ENCODE results near the gene EPB42.

Gene EPB42

GRCh38 chr15:43165801-43166325, 55.0 kb downstream of the EPB42 start:
- no peak overlapping the region for H3K4ac ChIP-seq (ENCODE audit: low read length)
- H4K8ac ChIP-seq (ENCODE audit: low read depth, low read length), result no peak overlapping the region
- H2BK15ac ChIP-seq (ENCODE audit: low read length), result no peak overlapping the region
- H3K14ac ChIP-seq (ENCODE audit: low read length), result no peak overlapping the region
- no peak overlapping the region for H3K18ac ChIP-seq (ENCODE audit: low read length)
- no peak overlapping the region for H3K4me3 ChIP-seq (ENCODE audit: low read length in 2 of 2)
- H2BK120ac ChIP-seq (ENCODE audit: low read depth, low read length), result no peak overlapping the region
- no peak overlapping the region for H2AK5ac ChIP-seq (ENCODE audit: low read depth, low read length)
- H3K27ac ChIP-seq (replicated peaks; ENCODE audit: low read length), result no peak overlapping the region
- no peaks in the 10 kb centered on the region for H3K4me1 ChIP-seq (ENCODE audit: control insufficient read depth in 2 of 2, insufficient read depth in 1 of 2, low read depth in 1 of 2, low read length in 2 of 2)
- H3K9ac ChIP-seq (ENCODE audit: low read depth, low read length, poor library complexity), result no peak overlapping the region
- no CpG with 5 or more reads among the region's 2 CpGs for WGBS, 2 donors (ENCODE audit: extremely low coverage in 2 of 2, insufficient read length in 2 of 2, insufficient replicate concordance in 1 of 2)
- H2BK5ac ChIP-seq (ENCODE audit: low read length), result no peak overlapping the region
- H3K4me2 ChIP-seq (ENCODE audit: insufficient read depth, low read length, poor library complexity, severe bottlenecking), result no peak overlapping the region
- peaks cover 0 to 3% of the 10 kb centered on the region in 2 donors for H3K9me3 ChIP-seq (replicated peaks in 1 of 2; ENCODE audit: control insufficient read depth in 2 of 2, insufficient read depth in 1 of 2, low read depth in 1 of 2, low read length in 2 of 2)
- no peak for DNase-seq (ENCODE audit: low spot score)
- no peak overlapping the region for H2AFZ ChIP-seq (ENCODE audit: low read length)
- H3K27me3 ChIP-seq (ENCODE audit: control insufficient read depth in 3 of 3, insufficient read depth in 3 of 3, low read depth in 1 of 3, low read length in 3 of 3), result no peaks in the 10 kb centered on the region
- no peak overlapping the region for H2BK12ac ChIP-seq (ENCODE audit: low read length)
- H3K23ac ChIP-seq (ENCODE audit: low read depth, low read length, poor library complexity), result no peak overlapping the region
- H3K79me1 ChIP-seq (ENCODE audit: low read depth, low read length), result no peaks in the 10 kb centered on the region
- H3K36me3 ChIP-seq (replicated peaks in 1 of 2; ENCODE audit: control insufficient read depth in 2 of 2, insufficient read depth in 2 of 2, low read length in 2 of 2), result peaks cover 0 to 54% of the 10 kb centered on the region in 2 donors
- no peak overlapping the region for H4K91ac ChIP-seq (ENCODE audit: low read depth, low read length, poor library complexity)

GRCh38 chr15:43153269-43153668, 67.5 kb downstream of the EPB42 start:
- no peak overlapping the region for H4K8ac ChIP-seq (ENCODE audit: low read depth, low read length)
- H2BK120ac ChIP-seq (ENCODE audit: low read depth, low read length), result no peak overlapping the region
- no peak overlapping the region for H2BK5ac ChIP-seq (ENCODE audit: low read length)
- H4K91ac ChIP-seq (ENCODE audit: low read depth, low read length, poor library complexity), result no peak overlapping the region
- H2AK5ac ChIP-seq (ENCODE audit: low read depth, low read length), result no peak overlapping the region
- no peak overlapping the region for H3K27ac ChIP-seq (replicated peaks; ENCODE audit: low read length)
- no peaks in the 10 kb centered on the region for H3K79me1 ChIP-seq (ENCODE audit: low read depth, low read length)
- H3K36me3 ChIP-seq (replicated peaks in 1 of 2; ENCODE audit: control insufficient read depth in 2 of 2, insufficient read depth in 2 of 2, low read length in 2 of 2), result peaks cover 2 to 78% of the 10 kb centered on the region in 2 donors
- H3K9ac ChIP-seq (ENCODE audit: low read depth, low read length, poor library complexity), result no peak overlapping the region
- no peak overlapping the region for H3K23ac ChIP-seq (ENCODE audit: low read depth, low read length, poor library complexity)
- H3K4me2 ChIP-seq (ENCODE audit: insufficient read depth, low read length, poor library complexity, severe bottlenecking), result no peak overlapping the region
- no peak overlapping the region for H2BK12ac ChIP-seq (ENCODE audit: low read length)
- no peak for DNase-seq (ENCODE audit: low spot score)
- H3K9me3 ChIP-seq (replicated peaks in 1 of 2; ENCODE audit: control insufficient read depth in 2 of 2, insufficient read depth in 1 of 2, low read depth in 1 of 2, low read length in 2 of 2), result no peaks in the 10 kb centered on the region
- H2AFZ ChIP-seq (ENCODE audit: low read length), result no peak overlapping the region
- no peaks in the 10 kb centered on the region for H3K4me1 ChIP-seq (ENCODE audit: control insufficient read depth in 2 of 2, insufficient read depth in 1 of 2, low read depth in 1 of 2, low read length in 2 of 2)
- H3K27me3 ChIP-seq (ENCODE audit: control insufficient read depth in 3 of 3, insufficient read depth in 3 of 3, low read depth in 1 of 3, low read length in 3 of 3), result no peaks in the 10 kb centered on the region
- H2BK15ac ChIP-seq (ENCODE audit: low read length), result no peak overlapping the region
- no peak overlapping the region for H3K18ac ChIP-seq (ENCODE audit: low read length)
- H3K4ac ChIP-seq (ENCODE audit: low read length), result no peak overlapping the region
- H3K14ac ChIP-seq (ENCODE audit: low read length), result no peak overlapping the region
- no peak overlapping the region for H3K4me3 ChIP-seq (ENCODE audit: low read length in 2 of 2)

GRCh38 chr15:43151688-43152087, 69.1 kb downstream of the EPB42 start:
- Histone ChIP-seq H3K14ac (ENCODE audit: low read length) (no peak overlapping the region), H3K23ac (ENCODE audit: low read depth, low read length, poor library complexity) (no peak overlapping the region), H2BK15ac (ENCODE audit: low read length) (no peak overlapping the region), H3K4me3 (ENCODE audit: low read length in 2 of 2) (no peak overlapping the region), H2BK120ac (ENCODE audit: low read depth, low read length) (no peak overlapping the region), H3K4ac (ENCODE audit: low read length) (no peak overlapping the region), H3K27me3 (ENCODE audit: control insufficient read depth in 3 of 3, insufficient read depth in 3 of 3, low read depth in 1 of 3, low read length in 3 of 3) (no peaks in the 10 kb centered on the region), H3K18ac (ENCODE audit: low read length) (no peak overlapping the region), H3K9ac (ENCODE audit: low read depth, low read length, poor library complexity) (no peak overlapping the region), H3K9me3 (replicated peaks in 1 of 2; ENCODE audit: control insufficient read depth in 2 of 2, insufficient read depth in 1 of 2, low read depth in 1 of 2, low read length in 2 of 2) (no peaks in the 10 kb centered on the region), H2AFZ (ENCODE audit: low read length) (no peak overlapping the region), H3K4me1 (ENCODE audit: control insufficient read depth in 2 of 2, insufficient read depth in 1 of 2, low read depth in 1 of 2, low read length in 2 of 2) (no peaks in the 10 kb centered on the region), H4K91ac (ENCODE audit: low read depth, low read length, poor library complexity) (no peak overlapping the region), H2BK5ac (ENCODE audit: low read length) (no peak overlapping the region), H2AK5ac (ENCODE audit: low read depth, low read length) (no peak overlapping the region), H3K27ac (replicated peaks; ENCODE audit: low read length) (no peak overlapping the region), H3K36me3 (replicated peaks in 1 of 2; ENCODE audit: control insufficient read depth in 2 of 2, insufficient read depth in 2 of 2, low read length in 2 of 2) (peaks cover 2 to 83% of the 10 kb centered on the region in 2 donors), H3K4me2 (ENCODE audit: insufficient read depth, low read length, poor library complexity, severe bottlenecking) (no peak overlapping the region), H3K79me1 (ENCODE audit: low read depth, low read length) (no peaks in the 10 kb centered on the region), H2BK12ac (ENCODE audit: low read length) (no peak overlapping the region), H4K8ac (ENCODE audit: low read depth, low read length) (no peak overlapping the region)
- DNase-seq (ENCODE audit: low spot score), result no peak
- no CpG with 5 or more reads among the region's 2 CpGs for WGBS, 2 donors (ENCODE audit: extremely low coverage in 2 of 2, insufficient read length in 2 of 2, insufficient replicate concordance in 1 of 2)

- Histone ChIP-seq H3K27ac (replicated peaks; ENCODE audit: low read length) (no peak overlapping the region), H2AFZ (ENCODE audit: low read length) (no peak overlapping the region), H4K8ac (ENCODE audit: low read depth, low read length) (no peak overlapping the region), H3K4me3 (ENCODE audit: low read length in 2 of 2) (no peak overlapping the region), H3K79me1 (ENCODE audit: low read depth, low read length) (no peaks in the 10 kb centered on the region), H3K23ac (ENCODE audit: low read depth, low read length, poor library complexity) (no peak overlapping the region), H3K9me3 (replicated peaks in 1 of 2; ENCODE audit: control insufficient read depth in 2 of 2, insufficient read depth in 1 of 2, low read depth in 1 of 2, low read length in 2 of 2) (no peaks in the 10 kb centered on the region), H3K4me2 (ENCODE audit: insufficient read depth, low read length, poor library complexity, severe bottlenecking) (no peak overlapping the region), H3K36me3 (replicated peaks in 1 of 2; ENCODE audit: control insufficient read depth in 2 of 2, insufficient read depth in 2 of 2, low read length in 2 of 2) (peaks cover 2 to 80% of the 10 kb centered on the region in 2 donors), H3K4ac (ENCODE audit: low read length) (no peak overlapping the region), H2BK5ac (ENCODE audit: low read length) (no peak overlapping the region), H3K18ac (ENCODE audit: low read length) (no peak overlapping the region), H2BK120ac (ENCODE audit: low read depth, low read length) (no peak overlapping the region), H2AK5ac (ENCODE audit: low read depth, low read length) (no peak overlapping the region), H2BK15ac (ENCODE audit: low read length) (no peak overlapping the region), H3K14ac (ENCODE audit: low read length) (no peak overlapping the region), H2BK12ac (ENCODE audit: low read length) (no peak overlapping the region), H4K91ac (ENCODE audit: low read depth, low read length, poor library complexity) (no peak overlapping the region), H3K27me3 (ENCODE audit: control insufficient read depth in 3 of 3, insufficient read depth in 3 of 3, low read depth in 1 of 3, low read length in 3 of 3) (no peaks in the 10 kb centered on the region), H3K9ac (ENCODE audit: low read depth, low read length, poor library complexity) (no peak overlapping the region), H3K4me1 (ENCODE audit: control insufficient read depth in 2 of 2, insufficient read depth in 1 of 2, low read depth in 1 of 2, low read length in 2 of 2) (no peaks in the 10 kb centered on the region)
- no CpG with 5 or more reads among the region's 5 CpGs for WGBS, 2 donors (ENCODE audit: extremely low coverage in 2 of 2, insufficient read length in 2 of 2, insufficient replicate concordance in 1 of 2)
- DNase-seq (ENCODE audit: low spot score), result no peak
These were observed 70.5 kb downstream of the EPB42 start for GRCh38 chr15:43150191-43150929.

Data from neuronal stem cell (in vitro differentiated cells).